RKO (cell line): ENCODE data around the gene VAMP1.

Source experiments
- DNase-seq: peaks from one replicate; pipeline ENCODE4 v3.0.0-alpha.2; 2016; ENCODE audit warnings: low spot score

The VAMP1 gene

DNA sequence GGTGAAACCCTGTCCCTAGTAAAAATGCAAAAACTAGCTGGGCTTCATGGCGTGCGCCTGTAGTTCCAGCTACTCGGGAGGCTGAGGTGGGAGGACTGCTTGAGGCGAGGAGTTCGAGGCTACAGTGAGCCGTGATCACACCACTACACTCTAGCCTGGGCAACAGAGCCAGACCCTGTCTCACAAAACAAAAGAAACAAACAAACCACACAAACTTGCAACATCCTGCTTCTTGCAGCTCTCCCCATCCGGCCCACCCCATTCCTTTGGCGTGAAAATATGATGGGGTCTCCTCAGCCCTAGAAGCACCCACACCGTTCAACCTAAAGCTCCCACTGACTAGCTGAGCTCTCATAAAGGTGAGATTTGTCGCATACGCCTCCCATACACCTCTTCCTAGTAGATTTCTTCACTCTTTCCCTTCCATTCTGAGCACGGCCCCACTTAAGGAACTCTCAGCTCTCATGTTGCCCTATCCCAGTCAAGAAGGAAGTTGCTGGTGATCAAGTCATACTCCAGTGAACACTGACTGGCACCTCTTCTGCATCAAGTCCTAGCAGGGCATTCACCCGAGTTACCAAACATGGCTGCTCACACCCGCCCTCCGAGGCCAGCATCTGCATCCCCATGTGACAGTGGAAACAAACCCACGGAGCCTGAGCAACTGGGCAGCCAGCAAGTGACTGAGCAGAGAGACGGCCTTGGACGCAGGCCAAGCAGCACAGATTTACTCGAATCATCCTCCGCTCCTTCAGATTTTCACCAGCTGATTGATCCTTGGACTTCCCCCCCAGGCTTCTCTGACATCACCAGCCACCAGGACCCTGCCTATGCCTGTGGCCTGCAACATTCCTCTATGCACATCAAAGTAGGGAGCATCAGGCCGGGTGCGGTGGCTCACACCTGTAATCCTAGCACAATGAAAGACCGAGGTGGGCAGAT, 44.6 kb downstream of the VAMP1 start:
- no peak for DNase-seq

GRCh38 chr12:6424866-6425265, 45.6 kb downstream of the VAMP1 start:
- no peak for DNase-seq

DNA sequence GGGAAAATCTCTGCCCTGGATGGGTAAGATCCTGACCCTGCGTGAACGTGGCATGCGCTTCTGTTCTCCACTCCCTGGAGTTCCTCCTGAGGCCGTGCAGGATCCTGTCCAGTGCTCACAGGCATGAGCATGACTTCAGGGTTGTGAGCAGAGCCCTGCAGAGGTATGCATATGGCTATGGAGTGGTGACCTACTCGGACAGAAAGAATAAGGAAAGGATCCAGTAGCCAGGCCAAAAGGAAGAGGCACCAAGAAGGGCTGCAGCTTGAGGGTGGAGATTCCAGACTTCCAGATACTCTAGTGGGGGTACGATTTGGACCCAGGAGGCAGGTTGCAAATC, 46.5 kb downstream of the VAMP1 start:
- no peak for DNase-seq

DNA sequence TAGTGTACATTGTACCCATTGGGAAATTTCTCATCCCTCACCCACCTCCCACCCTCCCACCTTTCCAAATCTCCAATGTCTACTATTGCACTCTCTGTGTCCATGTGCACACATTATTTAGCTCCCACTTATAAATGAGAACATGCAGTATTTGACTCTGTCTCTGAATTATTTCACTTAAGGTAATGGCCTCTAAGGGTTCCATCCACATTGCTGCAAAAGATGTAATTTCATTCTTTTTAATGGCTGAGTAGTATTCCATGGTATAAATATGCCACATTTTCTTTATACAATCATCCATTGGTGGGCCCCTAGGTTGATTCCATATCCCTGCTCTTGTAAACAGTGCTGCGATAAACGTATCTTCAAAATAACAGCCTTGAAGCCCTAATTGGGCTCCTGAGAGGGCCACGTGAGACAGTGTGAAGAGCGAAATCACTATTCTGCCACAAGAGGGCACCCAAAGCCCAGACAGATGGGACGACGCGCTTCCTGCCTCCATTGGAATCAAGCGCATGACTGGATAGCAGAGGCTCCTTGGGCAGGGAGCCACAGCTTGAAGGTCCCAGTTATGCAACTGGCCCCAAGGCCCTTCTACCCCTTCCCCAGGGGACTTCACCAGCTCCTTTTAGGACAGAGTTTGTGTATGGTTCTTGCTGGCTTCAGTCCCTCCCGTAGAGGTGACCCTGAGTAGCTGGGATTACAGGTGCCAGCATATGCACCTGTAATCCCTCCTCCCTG, 47.0 kb downstream of the VAMP1 start:
- DNase-seq: peak; percentile 92

DNA sequence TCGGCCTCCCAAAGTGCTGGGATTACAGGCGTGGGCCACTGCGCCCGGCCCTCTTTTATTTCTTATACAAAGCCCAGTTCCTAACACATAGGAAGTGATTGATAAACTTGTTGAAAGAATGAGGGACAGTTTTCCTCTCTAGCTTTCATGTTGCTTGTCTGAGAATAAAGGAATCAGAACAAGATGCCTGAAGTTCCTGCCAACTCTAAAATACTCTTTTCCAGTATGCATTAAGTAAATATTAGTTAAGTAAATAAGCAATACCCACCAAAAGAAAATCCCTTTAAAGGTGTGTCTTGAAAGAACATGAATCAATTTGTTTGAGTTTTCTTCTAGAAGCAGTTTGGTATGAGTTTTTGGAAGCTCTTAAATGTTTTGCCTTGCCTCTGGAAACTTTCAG, 50.1 kb downstream of the VAMP1 start:
- no peak for DNase-seq

- no peak for DNase-seq
Observed at GRCh38 chr12:6418796-6419195, 51.7 kb downstream of the VAMP1 start.

DNA sequence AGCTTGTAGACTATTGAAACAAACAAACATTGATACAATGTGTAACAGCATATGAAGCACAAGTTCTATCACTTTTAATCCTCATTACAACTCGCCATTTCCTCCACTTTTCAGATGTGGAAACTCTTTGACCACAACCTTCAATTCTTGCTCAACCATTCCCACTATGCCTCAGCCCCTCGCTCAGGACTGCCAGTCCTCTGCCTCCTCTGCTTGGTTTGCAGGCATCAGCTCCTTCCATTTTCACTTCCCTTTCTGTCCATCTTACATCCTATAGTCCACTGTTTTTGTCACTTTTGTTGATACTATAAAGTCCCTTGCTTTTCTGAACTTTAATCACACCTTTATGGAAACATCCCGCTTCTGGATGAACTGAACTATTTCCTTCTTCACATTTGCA, 53.9 kb downstream of the VAMP1 start:
- DNase-seq: no peak
